Measurements from ENCODE around the gene ZNF429.

Gene ZNF429

GRCh38 chr19:21568816-21569493 is 63.6 kb downstream of the ZNF429 start:
- no peak overlapping the region for H3K4me3 ChIP-seq (ENCODE audit: insufficient read depth, low read length, poor library complexity, severe bottlenecking)
- no peak overlapping the region for H3K9ac ChIP-seq (ENCODE audit: low read length)
- H3K36me3 ChIP-seq (ENCODE audit: low read length), result no peaks in the 10 kb centered on the region
- no peaks in the 10 kb centered on the region for H3K27me3 ChIP-seq (ENCODE audit: low read length)
- no peaks in the 10 kb centered on the region for H3K9me2 ChIP-seq (replicated peaks; ENCODE audit: insufficient read depth, low read length)
- no peak overlapping the region for H3K27ac ChIP-seq (ENCODE audit: low read depth, low read length)
- no peak overlapping the region for H3K4me2 ChIP-seq (ENCODE audit: low read depth, low read length, poor library complexity, severe bottlenecking)
- no peak overlapping the region for H2AFZ ChIP-seq (ENCODE audit: low read depth, low read length, severe bottlenecking)
- no peaks in the 10 kb centered on the region for H4K20me1 ChIP-seq (ENCODE audit: low read depth, low read length)
- TF ChIP-seq EZH2phosphoT487 (conservative IDR thresholded peaks at IDR 0.05; ENCODE audit: low read length), result no peak
- TF ChIP-seq CTCF (IDR thresholded peaks at IDR 0.05; ENCODE audit: insufficient read depth, low read length, poor library complexity, severe bottlenecking), result no peak
- no peaks in the 10 kb centered on the region for H3F3A ChIP-seq (ENCODE audit: insufficient read depth)
- H3K9me3 ChIP-seq (ENCODE audit: insufficient read depth, low read length), result peaks cover 8% of the 10 kb centered on the region; the same call in 1 of the 2 replicates
- H3K79me2 ChIP-seq (ENCODE audit: insufficient read depth, low read length), result no peaks in the 10 kb centered on the region

- Histone ChIP-seq H3K9ac (ENCODE audit: low read length) (no peak overlapping the region), H3K4me2 (ENCODE audit: low read depth, low read length, poor library complexity, severe bottlenecking) (no peak overlapping the region), H4K20me1 (ENCODE audit: low read depth, low read length) (no peaks in the 10 kb centered on the region), H3K27ac (ENCODE audit: low read depth, low read length) (no peak overlapping the region), H2AFZ (ENCODE audit: low read depth, low read length, severe bottlenecking) (no peak overlapping the region), H3K9me2 (replicated peaks; ENCODE audit: insufficient read depth, low read length) (no peaks in the 10 kb centered on the region), H3K79me2 (ENCODE audit: insufficient read depth, low read length) (no peaks in the 10 kb centered on the region), H3F3A (ENCODE audit: insufficient read depth) (no peaks in the 10 kb centered on the region), H3K27me3 (ENCODE audit: low read length) (no peaks in the 10 kb centered on the region), H3K36me3 (ENCODE audit: low read length) (no peaks in the 10 kb centered on the region), H3K9me3 (ENCODE audit: insufficient read depth, low read length) (peaks cover 8% of the 10 kb centered on the region; the same call in 1 of the 2 replicates), H3K4me3 (ENCODE audit: insufficient read depth, low read length, poor library complexity, severe bottlenecking) (no peak overlapping the region)
- TF ChIP-seq CTCF (IDR thresholded peaks at IDR 0.05; ENCODE audit: insufficient read depth, low read length, poor library complexity, severe bottlenecking) (no peak), EZH2phosphoT487 (conservative IDR thresholded peaks at IDR 0.05; ENCODE audit: low read length) (no peak)
These were observed 64.1 kb downstream of the ZNF429 start for GRCh38 chr19:21569494-21569865.

- TF ChIP-seq CTCF (IDR thresholded peaks at IDR 0.05; ENCODE audit: insufficient read depth, low read length, poor library complexity, severe bottlenecking) (no peak), EZH2phosphoT487 (conservative IDR thresholded peaks at IDR 0.05; ENCODE audit: low read length) (no peak)
- no peak overlapping the region for H3K4me3 ChIP-seq (ENCODE audit: insufficient read depth, low read length, poor library complexity, severe bottlenecking)
- H3K9me3 ChIP-seq (ENCODE audit: insufficient read depth, low read length), result peaks cover 8% of the 10 kb centered on the region; the same call in 1 of the 2 replicates
- no peak overlapping the region for H3K27ac ChIP-seq (ENCODE audit: low read depth, low read length)
- no peaks in the 10 kb centered on the region for H3F3A ChIP-seq (ENCODE audit: insufficient read depth)
- H3K4me2 ChIP-seq (ENCODE audit: low read depth, low read length, poor library complexity, severe bottlenecking), result no peak overlapping the region
- no peaks in the 10 kb centered on the region for H3K36me3 ChIP-seq (ENCODE audit: low read length)
- no peak overlapping the region for H2AFZ ChIP-seq (ENCODE audit: low read depth, low read length, severe bottlenecking)
- no peaks in the 10 kb centered on the region for H3K9me2 ChIP-seq (replicated peaks; ENCODE audit: insufficient read depth, low read length)
- no peaks in the 10 kb centered on the region for H3K27me3 ChIP-seq (ENCODE audit: low read length)
- H4K20me1 ChIP-seq (ENCODE audit: low read depth, low read length), result no peaks in the 10 kb centered on the region
- H3K79me2 ChIP-seq (ENCODE audit: insufficient read depth, low read length), result no peaks in the 10 kb centered on the region
- no peak overlapping the region for H3K9ac ChIP-seq (ENCODE audit: low read length)
These were observed 65.9 kb downstream of the ZNF429 start for GRCh38 chr19:21571316-21571715.
